HG02763 (cell line): ENCODE results near the gene MRPL36.
"Not testable (repeated sequence)": the region's sequence is repeated elsewhere in the genome, so short reads cannot be mapped to it uniquely, and the experiment has no call there.

ENCODE experiments used
- ATAC-seq: cut with Tn5 transposase; IDR thresholded peaks from one replicate; pipeline ENCODE4 v1.9.1; 2021; ENCODE audit warnings: mild to moderate bottlenecking, moderate library complexity; ENCODE audit not compliant: unreplicated experiment

The MRPL36 gene

GRCh38 chr5:1832511-1833250 lies 33.0 kb upstream of the MRPL36 start:
- no peak for ATAC-seq

GRCh38 chr5:1831677-1832313 lies 32.2 kb upstream of the MRPL36 start:
- ATAC-seq: no peak

- ATAC-seq: no peak
Observed at GRCh38 chr5:1831257-1831656, 31.6 kb upstream of the MRPL36 start.

DNA sequence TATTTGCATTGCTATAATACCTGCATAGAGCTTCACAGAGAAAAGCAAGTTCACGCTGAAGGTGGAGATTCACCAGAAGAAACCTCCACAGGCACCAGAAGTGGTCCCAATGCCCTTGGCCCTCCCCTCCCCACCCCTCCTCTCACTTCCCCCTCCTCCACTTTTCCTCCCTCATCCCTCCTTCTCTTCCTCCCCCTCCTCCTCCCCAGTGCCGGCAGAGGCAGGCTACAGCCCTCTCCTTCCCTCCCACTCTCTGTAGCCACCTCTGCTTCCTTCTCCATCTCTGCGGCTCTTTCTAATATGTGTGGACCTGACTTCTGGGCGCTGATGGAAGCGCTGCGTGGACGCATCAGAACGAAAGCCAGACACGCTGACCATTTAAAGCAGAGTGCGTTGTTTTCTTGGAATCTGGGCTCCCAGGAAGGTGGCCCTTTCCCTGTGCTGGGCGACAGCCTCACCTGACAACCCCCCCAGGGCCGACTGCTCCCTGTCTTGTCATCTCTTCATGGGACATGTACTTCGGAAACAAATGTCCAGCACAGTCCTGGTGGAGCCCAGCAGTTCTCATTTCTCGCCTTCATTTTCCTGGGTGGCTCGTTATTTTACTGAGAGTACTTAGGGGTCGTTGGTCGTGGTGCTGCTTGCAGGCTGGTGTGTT lies 31.1 kb upstream of the MRPL36 start:
- ATAC-seq: no peak

- ATAC-seq: no peak
Observed at GRCh38 chr5:1827886-1828397, 28.3 kb upstream of the MRPL36 start.

DNA sequence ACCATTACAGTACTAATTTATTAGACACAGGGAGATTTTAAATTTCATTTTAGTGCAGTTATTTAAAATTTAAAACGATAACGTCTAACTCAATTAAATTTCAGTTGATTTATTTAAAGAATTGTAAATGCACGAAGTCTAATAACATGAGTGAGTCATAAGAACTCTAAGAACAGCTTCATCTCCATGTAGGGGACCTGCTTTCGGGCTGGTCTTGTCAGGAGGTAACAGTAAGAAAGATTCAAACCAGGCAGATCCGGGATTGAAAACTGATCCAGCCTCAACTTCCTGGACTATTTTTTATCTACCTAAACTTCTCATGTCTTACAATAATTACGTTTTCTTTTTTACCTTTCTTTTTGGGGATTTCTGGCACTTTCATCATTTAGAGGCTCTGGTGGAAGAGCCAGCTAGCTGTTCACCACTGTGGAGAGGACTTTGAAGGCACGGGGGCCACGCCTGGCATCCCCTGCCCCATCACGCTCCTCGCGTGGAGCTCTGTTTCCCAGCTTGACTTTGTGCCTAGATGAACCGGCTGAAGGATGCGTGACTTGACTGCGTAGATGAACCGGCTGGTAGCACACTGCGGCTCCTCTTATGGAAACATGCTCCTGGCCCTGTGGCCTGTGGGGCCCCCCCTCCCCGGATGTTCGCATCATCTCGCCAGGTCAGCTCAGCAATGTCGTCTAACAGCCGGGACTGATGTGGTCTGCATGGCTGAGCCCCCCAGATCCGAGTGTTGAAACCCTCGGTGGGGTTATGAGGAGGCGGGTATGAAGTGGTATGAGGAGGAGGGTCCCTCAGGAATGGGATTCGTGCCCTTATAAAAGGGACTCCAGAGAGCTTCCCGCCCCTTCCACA lies 27.6 kb upstream of the MRPL36 start:
- no peak for ATAC-seq

- ATAC-seq: no peak
Observed at GRCh38 chr5:1826235-1826980, 26.8 kb upstream of the MRPL36 start.

DNA sequence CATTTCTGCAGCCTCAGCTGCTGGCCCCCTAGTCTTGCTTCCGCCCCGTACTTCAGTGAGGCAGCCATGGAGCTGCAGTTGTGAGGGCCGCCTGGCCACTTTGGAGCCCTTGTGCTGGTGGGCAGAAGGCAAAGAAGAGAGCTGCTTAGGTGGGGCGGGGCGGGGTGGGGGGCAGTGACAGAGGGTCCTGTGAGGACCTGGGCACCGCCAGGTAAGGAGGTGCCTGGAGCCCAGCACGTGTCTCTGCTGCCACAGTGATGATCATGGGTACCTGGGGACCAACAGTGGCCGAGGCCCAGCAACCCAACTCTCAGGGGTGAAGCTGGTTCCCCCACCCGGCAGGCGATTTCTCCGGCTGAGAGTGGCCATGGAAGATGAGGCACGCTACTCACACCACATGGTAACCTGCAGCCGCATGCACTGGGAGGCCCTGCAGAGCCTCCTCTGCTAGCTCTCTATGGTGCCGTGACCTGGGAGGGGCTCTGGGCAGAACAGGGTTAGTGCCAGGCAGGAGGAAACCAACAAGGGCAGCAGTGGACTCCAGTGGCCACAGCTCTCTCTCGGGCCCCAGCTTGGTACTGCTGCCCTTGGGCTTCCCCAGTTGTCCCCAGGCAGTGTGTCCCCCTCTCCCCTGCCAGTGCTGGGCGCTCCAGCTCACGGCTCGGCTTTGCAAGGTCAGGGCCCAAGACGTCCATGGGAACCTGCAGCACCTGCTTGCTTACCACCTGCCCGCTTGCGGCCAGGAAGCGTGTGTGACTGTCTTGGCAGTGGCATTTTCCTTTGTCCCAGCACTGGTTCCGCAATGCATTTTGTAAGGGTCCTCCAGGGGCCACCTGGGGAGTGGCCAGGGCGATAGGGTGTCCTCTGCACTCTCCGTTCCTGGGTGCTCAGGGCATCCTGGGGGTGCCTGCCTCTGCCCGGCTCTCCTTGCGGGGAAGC lies 25.5 kb upstream of the MRPL36 start:
- no peak for ATAC-seq

- no peak for ATAC-seq
Observed at GRCh38 chr5:1824109-1824821, 24.6 kb upstream of the MRPL36 start.

GRCh38 chr5:1823381-1824034 lies 23.9 kb upstream of the MRPL36 start:
- no peak for ATAC-seq

GRCh38 chr5:1821862-1822261 lies 22.2 kb upstream of the MRPL36 start:
- no peak for ATAC-seq

GRCh38 chr5:1820926-1821325 lies 21.3 kb upstream of the MRPL36 start:
- no peak for ATAC-seq

- no peak for ATAC-seq
Observed at GRCh38 chr5:1820381-1820780, 20.7 kb upstream of the MRPL36 start.

DNA sequence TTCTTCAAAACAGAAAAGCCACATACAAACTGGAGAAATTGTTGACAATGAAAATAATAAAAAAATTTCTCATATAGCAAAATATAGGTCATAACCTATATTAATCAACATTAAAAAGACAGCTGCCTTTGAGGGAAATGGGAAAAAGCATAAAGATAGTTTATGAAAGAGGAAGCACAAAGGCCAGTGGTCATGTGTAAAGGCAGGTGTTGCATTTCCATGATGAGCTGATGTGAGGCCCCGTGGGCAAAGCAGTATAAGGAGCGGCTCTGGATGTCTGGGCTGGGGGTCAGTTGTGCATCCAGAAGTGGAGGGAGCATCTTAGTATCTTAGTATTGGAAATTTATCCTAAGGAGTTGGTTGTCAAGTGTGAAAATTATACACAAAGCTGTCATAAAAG lies 19.8 kb upstream of the MRPL36 start:
- no peak for ATAC-seq

DNA sequence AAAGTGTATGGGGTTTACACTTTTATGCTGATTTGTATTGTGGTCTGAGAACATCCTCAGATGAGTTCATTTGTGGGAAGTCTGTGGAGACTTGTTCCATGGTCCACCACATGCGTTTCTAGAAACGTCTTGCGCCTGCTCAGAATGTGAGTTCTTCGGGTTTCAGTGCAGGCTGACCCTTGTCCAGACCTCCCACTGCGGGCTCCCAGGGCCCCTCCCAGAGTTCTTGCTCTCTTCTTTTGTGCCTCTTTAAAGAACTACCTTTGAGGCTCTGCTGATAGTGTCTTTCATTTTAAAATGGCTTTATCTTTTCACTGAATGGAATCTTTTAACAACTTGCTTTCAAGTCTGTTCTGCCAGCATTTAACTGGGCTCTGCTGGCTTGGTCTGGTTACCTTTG lies 19.1 kb upstream of the MRPL36 start:
- no peak for ATAC-seq

DNA sequence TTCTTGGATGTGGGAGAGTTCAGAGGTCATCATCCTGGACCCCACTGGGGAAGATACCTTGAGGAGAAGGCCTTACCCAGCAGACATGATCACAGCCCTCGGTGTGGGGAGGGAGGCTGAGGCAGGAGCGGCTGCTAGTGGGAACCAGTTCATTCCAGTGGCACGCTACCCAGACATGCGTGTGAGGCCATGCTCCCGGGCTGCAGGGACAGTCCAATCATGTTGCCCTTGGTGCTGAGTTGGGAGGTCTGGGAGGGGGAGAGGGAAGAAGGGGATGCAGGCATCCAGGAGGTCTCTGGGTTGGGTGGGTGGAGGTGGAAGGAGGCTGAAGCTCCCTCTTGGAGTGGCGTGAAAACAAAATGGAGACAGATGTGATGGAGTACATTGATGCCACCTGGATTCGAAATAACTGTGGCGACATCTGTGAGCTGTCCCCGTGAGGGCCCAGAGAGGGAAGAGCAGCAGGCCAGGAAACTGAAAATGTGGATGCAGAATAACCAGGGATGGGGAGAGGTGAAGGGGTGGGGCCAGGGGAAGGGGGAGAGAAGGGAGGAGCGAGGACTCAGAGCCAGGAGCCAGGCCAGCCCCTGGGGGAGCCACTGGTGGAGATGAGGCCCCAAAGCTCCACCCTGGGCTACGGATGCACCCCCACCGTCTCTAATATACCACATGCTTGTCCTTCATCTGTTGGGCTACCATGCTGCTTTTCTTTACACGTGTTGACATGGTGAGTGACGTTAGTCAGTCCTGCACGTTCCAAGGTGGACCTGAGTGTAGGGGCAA lies 17.8 kb upstream of the MRPL36 start:
- ATAC-seq: no peak

DNA sequence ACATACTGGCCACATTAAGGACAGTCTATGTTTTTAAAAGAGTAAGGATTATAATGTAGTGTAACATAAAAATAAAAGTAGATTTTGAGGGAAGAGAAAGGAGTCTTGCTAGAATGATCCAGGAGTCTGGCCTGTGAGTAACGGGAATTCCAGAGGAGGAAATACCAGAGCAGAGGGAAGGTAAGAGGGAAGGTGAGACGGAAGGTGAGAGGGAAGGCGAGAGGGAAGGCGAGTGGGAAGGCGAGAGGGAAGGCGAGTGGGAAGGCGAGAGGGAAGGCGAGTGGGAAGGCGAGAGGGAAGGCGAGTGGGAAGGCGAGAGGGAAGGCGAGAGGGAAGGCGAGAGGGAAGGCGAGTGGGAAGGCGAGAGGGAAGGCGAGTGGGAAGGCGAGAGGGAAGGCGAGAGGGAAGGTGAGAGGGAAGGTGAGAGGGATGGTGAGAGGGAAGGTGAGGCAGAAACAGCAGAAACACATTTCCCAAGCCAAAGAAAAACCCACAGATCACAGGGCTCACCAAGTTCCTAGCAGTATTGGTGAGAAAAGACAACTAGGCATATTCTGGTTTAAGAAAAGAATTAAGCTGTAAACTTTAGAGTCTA lies 17.0 kb upstream of the MRPL36 start:
- ATAC-seq: not testable (repeated sequence)
